NCI-H774 (cell line): ENCODE measurements around the gene MAP3K10.
"Not testable (repeated sequence)": the region's sequence is repeated elsewhere in the genome, so short reads cannot be mapped to it uniquely, and the experiment has no call there.

Experiments
- DNase-seq: peaks from one replicate; lab custom pipeline; 2025; lab: John Stamatoyannopoulos, UW

MAP3K10 gene

DNA sequence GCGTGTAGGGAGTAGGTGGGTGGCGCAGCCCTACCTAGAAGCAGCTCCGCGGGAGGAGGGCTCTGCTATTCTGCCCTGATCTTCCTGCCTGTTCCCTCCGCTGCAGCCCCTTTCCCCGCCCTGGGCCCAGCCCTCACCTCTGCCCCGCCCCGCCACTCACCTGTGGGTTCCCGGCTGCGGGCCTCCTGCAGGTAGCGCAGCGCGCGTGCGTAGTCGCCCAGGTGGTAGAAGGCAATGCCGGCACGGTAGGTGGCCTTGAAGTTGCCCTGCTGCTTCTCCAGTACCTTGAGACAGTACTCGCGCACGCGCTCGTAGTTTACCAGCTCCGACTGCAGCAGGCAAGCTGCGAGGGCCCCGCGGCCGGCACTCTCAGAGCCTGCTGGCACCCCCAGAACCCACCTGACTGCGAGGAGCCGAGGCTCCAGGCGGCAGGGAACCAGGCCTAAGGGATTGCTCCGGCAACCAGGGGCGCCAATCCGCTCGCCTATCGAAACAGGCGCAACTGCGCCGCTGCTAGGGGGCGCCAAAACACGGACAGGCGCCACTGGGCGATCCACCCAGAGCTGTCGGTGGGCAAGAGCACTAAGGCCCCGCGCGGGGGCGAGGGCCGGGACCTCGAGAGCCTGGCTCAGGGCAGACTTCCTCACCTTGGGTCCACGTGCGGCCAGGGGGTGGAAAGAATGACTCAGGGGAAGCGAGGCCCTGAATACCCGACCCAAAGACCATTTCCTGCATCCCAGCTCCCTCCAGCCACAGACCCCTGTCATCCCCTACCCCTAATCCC lies 26.0 kb downstream of the MAP3K10 start:
- DNase-seq, result peak; percentile 67

DNA sequence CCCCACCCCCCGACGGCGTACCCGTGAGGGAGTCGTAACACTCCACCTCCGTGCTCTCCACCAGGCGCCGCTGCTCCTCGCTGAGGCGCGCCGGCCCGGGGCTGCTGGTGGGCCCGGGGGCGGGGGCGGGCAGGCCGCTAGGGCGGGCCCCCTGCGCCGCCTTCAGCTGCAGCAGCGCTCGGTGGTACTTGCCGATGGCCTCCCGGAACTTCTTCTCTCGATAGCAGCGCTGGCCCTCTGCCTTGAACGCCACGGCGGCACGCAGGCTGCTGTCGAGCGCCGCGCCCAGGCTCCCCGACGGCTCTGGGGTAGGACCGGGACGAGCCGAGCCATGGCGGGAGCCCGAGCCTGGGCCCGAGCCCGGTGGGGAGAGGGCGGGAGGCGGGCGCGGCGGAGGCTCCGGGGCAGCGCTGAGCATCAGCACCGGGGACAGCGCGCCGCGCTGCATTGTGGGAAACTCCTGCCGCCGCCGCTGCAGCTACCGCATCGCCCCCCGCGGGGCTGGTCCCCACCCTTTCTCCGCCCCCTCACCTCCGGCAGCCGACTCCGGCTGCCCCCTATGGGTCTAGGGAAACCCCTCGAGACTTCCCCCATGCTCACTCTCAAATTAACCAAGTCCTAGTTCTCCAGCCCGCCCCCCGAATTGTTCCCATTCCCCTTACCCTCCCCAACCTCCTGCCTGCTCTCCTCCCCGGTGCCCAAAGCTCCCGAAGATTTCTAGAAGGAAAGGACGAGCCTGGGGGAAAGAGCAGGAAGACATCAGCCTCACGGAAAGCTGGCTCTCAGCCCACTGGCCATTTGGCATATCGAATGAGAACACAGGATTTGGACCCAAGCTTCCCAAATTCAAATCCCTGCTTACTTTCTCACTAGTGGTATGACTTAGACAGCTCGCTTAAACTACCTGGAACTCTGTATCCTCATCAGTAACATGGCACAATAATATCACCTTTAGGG lies 27.0 kb downstream of the MAP3K10 start, which contains the start of gene TTC9B:
TSS of gene TTC9B (minus strand) at position 451 of the 957 bp plus-strand sequence. CDS start at position 448, 3 bp downstream.
- DNase-seq, result no peak

DNA sequence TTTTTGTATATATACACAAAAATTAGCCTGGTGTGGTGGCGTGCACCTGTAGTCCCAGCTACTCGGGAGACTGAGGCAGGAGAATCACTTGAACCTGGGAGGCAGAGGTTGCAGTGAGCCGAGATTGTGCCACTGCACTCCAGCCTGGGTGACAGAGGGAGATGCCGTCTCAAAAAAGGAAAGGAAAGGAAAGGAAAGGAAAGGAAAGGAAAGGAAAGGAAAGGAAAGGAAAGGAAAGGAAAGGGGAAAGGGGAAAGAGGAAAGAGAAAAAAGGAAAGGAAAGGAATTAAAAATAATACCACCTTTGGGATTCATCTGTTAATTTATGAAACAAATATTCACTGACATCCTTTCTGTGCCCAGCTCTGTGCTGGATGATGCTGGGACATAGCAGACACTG lies 27.8 kb downstream of the MAP3K10 start:
- not testable (repeated sequence) for DNase-seq

DNA sequence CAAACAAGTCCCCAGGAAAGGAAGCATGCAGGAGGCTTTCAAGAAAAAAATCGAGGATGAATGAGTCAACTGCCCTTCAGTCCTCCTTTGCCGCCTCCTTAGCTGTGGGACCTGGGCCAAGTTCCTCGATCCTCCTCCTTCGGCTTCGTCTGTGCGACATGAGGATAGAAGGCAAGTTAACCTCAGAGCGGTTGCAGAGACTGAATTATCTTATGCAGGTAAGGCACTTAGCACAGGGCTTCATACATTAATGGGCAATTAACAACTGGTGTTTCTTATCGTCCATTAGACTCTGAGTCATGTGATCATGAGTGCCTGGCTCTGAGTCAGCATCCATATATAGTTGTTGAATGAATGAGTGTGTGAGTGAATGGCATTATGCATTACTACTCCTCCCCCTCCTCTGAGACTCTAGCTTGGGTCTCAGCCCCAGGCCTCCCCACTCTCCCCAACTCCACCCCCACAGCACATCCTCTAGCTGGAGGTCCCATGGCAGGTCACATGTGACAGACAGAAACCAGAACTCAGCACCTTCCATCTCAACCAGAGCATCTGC lies 28.6 kb downstream of the MAP3K10 start:
- peak; percentile 21 for DNase-seq

DNA sequence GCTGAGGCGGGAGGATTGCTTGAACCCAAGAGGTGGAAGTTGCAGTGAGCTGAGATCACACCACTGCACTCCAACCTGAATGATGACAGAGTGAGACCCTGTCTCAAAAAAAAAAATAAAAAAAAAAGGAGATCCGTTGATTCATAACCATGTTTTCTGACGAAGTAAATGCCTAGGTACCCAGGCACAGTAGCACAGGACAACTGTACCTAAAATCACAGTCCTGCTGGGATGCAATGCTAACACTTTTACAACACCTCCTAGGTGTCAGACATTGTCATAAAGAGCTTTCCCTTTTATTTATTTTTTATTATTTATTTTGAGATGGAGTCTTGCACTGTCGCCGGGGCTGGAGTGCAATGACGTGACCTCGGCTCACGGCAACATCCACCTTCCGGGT lies 29.4 kb downstream of the MAP3K10 start:
- no peak for DNase-seq

DNA sequence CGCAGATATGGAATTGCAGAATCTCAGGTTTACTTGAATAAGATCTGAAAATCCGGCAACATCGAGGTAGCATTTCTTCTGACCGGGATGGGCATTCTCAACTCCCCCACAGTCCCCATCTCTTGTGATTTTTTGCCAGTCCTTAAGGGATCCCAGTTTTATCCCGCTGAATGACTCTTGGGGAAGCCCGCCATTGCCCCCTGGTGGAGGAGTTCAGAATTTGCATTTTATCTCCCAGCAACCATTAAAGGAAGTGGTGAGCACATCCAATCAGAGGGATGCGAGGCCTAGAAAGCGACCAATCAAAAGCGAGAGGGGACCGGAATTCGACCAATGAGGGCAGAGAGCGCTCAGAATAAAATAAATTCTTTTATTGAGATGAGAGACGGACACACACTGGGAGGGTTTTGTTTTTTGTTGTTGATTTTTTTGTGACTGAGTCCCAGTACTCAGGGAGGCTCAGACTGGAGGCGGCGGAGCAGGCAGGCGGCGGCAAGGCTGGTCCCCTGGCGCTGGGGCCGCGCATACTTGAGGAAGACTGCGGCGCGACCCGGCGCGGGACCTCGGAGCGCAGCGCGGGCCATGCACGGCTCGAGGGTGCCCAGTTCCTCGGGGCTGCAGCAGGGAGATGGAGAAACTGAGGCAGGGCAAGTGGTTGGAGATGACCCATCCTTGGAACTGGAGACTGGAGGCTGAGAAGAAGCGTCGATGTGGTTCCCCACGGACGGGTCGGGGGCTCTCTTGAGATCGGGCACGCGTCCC lies 30.8 kb downstream of the MAP3K10 start:
- DNase-seq, result peak; percentile 28

DNA sequence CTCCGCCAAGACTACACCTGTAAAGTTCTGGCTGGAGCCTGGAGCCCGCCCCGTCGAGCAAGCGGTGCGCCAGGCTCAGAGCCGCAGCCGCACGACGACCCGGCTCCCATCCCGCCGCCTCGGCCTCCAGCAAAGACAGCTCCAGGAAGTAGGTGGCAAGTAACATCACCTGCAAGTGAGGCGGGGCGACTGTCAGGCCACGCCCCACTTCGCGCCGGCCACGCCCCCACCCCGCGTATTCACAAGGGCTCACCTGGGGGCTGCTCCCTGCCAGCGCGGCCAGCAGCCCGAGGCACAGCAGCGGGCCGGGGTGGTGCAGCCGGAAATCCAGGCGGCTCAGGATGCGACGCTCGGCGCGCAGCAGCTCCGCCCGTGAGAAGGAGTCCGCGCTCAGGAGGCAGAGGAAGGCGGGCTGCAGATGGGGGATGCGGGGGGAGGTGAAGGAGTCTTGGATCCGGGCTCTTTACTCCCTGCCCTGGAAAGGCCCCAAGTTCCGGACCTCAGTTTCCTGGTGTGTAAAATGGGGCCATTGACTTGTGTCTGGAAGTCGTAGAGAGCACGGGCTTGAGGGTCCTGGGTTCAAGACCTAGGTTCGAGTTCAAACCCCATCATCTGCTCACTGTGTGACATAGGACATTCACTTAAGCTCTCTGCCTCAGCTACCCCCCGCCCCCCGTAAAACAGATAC lies 32.1 kb downstream of the MAP3K10 start:
- no peak for DNase-seq

DNA sequence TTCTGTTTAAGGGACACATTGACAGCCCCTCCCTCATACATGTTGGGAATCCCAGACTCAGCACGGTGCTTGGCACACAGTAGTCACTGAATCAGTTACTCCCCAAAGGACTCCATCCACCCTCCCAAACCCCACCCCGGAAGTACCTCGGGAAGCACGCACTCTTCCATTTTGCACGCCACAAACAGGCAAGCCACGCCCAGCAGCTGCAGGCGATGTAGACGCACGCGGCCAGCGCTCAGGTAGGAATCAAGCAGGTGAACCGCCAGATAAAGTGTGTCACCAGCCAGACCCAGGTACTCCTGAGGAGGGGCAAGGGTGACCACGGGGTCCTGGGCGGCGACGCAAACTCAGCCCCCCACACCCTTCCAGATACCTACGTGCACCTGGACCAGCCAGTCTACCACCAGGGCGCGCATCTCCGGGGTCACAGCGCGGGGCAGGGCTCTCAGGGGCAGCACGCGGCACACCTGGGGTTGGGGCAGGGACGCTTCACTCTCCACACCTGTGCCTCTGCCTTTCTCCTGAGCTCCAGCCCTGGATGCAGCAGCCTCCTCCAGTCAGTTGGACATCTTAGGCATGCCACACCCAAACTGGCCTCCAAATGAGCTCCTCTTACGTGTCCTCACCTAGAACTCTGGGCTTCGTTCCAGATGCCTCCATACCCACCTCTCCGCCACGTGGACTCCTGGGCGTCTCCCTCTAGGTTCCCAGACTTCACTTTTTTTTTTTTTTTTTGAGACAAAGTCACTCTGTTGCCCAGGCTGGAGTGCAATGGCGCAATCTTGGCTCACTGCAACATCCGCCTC lies 33.3 kb downstream of the MAP3K10 start:
- DNase-seq, result no peak

DNA sequence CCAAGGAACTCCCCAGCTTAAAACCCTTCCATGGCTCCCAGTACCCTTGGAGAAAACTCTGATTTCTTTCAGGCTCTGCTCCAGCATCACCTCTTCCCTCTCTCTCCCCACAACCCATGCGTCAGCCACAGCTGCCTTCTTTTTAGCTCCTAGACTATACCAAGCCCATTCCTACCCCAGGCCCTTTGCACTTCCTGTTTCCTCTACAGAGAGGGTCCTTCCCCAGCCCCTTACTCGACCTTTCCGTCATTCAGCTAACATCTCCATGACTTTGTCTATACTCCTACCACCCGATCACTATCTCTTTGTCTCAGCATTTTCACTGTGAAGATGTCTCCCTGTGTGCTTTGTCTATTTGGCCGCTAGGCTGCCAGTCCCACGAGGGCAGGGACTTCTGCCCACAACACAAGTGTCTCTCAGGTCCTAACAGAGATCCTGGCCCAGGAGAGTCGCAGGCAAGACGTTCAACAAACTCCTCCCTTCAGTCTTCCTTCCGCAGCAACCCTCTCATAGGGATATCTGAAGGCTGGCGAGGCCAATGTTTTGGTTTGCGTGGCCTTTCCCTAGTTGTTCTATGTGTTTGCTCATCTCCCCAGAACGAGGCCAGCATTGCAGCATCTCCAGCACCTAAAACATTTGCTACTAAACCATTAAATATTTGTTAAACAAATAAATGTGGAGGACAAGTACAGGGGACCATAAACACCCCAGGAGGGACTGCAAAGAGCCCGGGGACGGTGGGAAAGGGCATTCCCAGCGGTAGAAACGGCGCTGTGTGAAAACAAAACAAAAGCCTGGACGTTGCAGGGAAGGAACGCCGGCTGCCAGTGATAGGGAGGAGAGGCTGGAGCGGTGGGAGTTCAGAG lies 34.4 kb downstream of the MAP3K10 start:
- no peak for DNase-seq

DNA sequence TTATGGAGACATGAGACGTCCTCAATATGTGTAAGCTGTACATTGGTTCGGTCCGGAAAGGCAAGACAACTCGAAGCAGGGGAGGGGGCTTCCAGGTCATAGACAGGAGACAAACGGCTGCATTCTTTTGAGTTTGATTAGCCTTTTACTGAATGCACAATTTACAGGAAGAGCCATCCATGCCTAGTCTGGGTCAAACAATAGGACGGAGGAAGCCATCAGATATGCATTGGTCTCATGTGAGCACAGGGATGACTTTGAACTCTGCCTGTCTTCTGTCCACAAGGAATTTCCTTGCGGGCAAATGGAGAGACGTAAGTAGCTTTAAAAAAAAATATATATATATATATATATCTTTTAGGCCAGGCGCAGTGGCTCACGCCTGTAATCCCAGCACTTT lies 37.1 kb downstream of the MAP3K10 start:
- no peak for DNase-seq

DNA sequence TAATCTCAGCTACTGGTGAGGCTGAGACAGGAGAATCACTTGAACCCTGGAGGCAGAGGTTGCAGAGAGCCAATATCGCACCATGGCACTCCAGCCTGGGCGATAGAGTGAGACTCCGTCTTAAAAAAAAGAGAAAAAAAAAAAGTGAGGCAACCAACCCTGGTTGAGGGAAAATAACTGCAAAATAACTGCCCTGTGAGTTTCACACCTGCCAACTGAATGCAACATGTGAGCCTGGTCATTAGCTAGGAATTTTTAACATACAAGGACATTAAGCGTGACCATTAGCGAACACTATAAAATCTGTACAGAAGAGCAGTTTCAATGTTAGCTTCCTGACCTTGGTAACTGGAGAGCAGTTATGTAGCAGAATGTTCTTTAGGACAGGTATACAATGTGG lies 37.6 kb downstream of the MAP3K10 start:
- DNase-seq, result no peak

DNA sequence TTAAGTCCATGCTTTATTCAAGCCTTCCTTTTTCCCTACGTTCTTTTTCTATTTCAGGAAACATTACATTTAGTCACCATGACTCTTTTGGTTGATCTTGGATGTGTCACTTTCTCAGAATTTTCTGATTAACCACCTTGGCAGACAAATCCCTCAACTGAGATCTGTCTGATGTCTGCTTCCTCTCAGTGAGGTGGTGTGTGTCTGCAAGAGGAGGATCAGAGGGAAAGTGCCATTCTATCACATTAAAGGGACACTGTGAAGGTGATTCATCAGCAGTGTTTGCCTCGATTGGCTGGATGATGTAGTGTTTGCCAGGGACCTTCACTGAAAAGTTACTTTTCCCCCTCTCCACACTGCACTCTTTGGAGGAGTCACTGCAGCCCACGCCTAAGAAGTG lies 38.3 kb downstream of the MAP3K10 start:
- no peak for DNase-seq

DNA sequence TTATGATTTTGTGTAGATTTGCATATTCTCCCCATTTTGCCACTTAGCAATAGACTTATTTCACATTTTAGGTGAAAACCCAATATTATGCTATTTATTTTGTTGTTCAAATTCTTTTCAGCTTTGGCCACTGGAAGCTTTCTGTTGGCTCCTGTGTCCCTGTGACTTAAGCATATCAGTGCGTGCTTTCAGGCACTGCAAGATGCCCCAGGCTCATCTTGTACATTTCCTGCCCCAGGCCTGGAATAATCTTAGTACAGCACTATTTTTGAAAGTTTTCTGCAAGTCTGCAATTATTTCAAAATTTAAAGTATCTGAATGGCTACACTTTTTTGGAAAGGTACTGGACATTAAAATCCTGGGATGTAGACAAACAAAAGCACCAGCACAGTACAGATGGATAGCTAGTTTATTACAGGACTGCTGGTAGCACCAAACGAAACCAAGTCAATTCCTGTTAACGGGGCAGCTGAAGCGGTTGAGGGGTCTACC lies 38.7 kb downstream of the MAP3K10 start:
- DNase-seq, result no peak

DNA sequence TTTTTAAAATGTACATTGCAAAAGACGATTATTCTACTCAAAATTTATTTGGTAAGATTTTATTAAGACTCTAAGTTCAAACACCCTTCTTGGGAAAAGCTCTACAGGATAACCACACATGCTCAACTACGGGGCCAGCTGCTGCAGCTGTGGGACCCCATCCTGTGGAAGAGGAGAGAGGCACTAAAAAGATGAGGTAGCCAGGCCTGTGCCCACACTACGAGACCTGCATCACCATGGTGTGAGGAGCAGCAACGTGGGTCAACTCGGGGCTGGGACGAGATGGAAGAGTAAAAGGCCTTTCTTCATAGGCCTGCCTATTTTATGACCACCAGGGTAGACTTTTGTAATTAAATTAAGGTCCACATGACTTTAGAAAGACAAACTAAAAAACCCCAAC lies 39.8 kb downstream of the MAP3K10 start:
- DNase-seq, result no peak

DNA sequence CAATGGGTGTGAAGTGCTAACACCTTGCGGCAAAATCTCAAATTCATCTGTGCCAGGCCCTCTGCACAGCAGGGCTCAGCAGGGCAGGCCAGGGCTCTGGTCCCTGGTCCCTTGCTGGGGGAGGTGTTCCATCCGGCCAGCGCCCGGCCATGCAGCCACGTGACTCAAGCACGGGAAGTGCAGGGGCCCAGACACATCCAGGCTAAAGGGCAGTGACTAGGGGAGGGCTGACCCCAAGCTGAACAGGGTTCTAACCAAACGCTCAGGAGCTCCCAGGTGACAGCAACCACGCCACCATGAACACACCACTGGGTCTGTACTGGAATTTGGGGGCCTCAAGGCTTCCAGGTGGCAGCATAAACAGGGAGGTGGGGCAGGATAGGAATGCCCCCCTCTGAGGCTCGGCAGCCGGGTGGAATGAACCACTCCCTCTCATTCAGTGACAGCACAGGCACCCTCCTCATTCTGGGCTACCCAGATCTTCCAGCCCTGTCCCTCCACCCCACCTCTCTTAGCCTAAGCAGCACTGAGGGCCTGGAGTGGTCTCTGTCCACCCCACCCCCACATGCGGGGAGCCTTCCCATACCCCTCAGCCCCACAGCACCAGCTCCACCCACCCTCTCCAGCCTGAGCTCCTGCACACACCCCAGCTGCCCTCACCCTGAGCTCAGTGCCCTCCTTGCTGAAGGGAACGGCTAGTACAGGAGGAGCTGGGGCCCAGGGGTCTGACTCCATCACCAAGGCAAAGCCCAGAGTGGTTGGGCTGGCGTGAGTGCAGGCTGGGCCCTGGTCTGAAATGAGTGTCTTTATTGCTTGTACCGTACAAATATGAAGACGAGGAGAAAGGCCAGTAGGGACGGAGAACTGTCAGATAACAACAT lies 40.6 kb downstream of the MAP3K10 start:
- no peak for DNase-seq

DNA sequence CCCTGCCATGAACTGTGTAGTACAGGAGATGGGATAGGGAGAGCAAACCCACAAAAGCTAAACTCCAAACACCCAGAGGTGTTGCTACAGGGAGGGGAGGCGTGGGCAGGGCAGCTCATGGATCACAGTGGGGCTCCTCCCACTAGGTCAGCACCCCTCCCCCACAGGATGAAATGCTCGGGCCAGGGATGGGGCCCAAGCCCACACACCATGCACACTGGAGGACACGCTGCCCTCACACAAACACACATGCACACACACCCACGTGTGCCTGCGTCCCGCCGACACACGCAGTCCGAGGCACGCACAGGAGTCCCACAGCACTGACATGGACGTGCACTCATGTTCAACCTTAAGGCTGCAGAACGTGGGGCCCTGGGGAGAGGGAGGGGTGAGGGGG lies 41.3 kb downstream of the MAP3K10 start:
- DNase-seq, result no peak

DNA sequence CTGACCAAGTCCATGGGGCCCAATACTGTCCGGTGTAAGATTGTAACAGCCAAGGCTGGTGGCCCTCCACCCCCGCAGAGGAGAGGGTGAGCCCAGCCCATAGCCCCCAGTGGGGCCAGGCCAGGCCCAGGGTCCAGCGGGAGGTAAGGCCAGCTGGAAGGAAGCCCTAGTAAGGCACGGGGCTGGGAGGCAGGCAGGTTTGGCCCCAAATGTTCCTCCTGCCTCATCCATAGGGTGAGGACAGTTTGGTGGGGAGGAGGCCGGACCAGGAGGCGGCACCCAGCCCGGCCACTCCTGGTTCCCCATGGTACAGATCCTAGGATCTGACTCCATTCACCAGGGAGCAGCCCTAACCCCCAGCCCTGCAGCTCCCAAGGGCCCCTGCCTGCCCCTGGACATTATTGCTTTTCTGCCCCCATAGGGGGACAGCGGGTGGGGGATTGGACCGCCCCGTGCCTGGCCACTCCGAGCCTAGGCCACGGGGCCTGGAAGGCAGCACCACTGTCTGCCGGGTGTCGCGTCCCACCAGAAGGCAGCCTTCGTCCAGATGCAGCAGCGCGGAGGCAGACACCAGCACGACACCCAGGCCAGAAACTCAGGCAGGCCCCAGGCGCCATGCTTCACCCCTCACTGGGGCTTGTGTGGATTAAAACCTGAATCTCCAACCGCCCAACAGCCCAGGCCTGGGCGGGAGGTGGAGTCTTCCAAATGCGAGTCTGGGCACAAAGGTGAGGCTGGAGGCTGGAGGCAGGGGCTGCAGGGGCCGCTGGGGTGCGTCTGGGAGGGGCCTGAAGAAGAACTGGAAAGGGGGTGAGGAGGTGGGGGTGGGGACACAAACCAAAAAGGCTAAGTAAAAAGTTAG lies 42.0 kb downstream of the MAP3K10 start:
- DNase-seq, result no peak
